Ovary (tissue), 3 donors: ENCODE results near the gene LGALS1.

Experiments
- EP300 ChIP-seq: sonication (generic); formaldehyde crosslinking; IDR thresholded peaks from one replicate; pipeline ENCODE4 v1.6.1; 2017; ENCODE audit warnings: antibody characterized with exemption
- POLR2A ChIP-seq: fragments of 450-650 bp; IDR thresholded peaks from one replicate; pipeline ENCODE4 v1.6.1; 2017; ENCODE audit warnings: antibody characterized with exemption, mild to moderate bottlenecking, moderate library complexity
- TF ChIP-seq, protein P1 (sequence below), 3 donors: fragments of 450-650 bp in 2 of 3; fragments of 200-600 bp in 1 of 3; IDR thresholded peaks; one replicate each; pipeline versions ENCODE4 v1.5.1 to v1.8.0; 2016 to 2022; ENCODE audit warnings: antibody characterized with exemption in 3 of 3, mild to moderate bottlenecking in 1 of 3
- donor health status: DM: no; HTN: no; CAD: no.

- TF ChIP-seq, protein P1, sequence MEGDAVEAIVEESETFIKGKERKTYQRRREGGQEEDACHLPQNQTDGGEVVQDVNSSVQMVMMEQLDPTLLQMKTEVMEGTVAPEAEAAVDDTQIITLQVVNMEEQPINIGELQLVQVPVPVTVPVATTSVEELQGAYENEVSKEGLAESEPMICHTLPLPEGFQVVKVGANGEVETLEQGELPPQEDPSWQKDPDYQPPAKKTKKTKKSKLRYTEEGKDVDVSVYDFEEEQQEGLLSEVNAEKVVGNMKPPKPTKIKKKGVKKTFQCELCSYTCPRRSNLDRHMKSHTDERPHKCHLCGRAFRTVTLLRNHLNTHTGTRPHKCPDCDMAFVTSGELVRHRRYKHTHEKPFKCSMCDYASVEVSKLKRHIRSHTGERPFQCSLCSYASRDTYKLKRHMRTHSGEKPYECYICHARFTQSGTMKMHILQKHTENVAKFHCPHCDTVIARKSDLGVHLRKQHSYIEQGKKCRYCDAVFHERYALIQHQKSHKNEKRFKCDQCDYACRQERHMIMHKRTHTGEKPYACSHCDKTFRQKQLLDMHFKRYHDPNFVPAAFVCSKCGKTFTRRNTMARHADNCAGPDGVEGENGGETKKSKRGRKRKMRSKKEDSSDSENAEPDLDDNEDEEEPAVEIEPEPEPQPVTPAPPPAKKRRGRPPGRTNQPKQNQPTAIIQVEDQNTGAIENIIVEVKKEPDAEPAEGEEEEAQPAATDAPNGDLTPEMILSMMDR (IDR thresholded peaks at IDR 0.05) = no peak
- no peak for TF ChIP-seq EP300
- TF ChIP-seq POLR2A = no peak
Observed at GRCh38 chr22:37626556-37627075, 48.8 kb upstream of the LGALS1 start.
